Epithelial cell of prostate (primary cell): ENCODE results near the gene ADCY1.

ENCODE experiments used
- DNase-seq: peaks from one replicate; pipeline ENCODE4 v3.0.0-alpha.2; 2011; ENCODE audit warnings: low read depth, low spot score
- H3K27ac ChIP-seq: fragments of 450-650 bp; 2 replicates; pipeline ENCODE4 v1.5.1; 2017; ENCODE audit warnings: mild to moderate bottlenecking

ADCY1 gene

DNA sequence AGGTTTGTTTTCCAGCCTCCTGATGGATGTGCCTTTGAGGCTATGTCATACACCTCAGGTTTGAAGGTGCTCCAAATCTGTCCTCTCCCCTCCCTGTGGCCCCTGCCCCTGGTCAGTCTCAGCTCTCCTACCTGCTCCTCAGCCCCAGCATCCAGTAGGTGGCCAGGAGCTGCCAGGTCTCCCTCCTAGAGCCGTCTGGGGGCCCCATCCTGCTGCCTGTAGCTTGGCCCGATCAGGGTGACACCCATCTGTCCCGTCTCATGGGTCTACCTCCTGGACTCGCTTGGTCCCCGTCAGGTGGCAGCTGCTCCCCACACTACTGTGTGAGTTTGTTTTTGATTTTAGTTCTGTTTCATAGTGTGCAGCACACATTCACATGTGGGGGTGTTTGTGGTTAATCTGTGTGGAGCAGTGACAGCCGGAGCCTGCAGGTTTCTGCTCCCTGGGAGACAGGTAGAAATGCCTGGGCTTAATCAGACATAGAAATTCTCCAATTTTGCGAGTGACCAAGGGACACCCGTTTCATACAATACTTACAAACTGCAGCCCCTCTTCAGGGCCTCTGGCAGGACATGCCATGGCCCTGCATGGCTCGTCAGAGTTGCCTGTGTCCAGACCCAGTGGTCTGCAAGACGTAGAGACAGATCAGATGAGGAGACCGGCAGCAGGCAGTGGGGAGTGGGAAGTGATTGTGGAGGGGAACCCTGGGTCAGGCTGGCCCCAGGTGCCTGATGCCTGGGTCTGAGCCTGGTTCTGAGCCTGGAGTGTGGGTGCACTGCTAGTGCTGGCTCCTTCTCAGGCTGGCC, 17.1 kb downstream of the ADCY1 start:
- no peak for DNase-seq
- H3K27ac ChIP-seq = no peak overlapping the region

DNA sequence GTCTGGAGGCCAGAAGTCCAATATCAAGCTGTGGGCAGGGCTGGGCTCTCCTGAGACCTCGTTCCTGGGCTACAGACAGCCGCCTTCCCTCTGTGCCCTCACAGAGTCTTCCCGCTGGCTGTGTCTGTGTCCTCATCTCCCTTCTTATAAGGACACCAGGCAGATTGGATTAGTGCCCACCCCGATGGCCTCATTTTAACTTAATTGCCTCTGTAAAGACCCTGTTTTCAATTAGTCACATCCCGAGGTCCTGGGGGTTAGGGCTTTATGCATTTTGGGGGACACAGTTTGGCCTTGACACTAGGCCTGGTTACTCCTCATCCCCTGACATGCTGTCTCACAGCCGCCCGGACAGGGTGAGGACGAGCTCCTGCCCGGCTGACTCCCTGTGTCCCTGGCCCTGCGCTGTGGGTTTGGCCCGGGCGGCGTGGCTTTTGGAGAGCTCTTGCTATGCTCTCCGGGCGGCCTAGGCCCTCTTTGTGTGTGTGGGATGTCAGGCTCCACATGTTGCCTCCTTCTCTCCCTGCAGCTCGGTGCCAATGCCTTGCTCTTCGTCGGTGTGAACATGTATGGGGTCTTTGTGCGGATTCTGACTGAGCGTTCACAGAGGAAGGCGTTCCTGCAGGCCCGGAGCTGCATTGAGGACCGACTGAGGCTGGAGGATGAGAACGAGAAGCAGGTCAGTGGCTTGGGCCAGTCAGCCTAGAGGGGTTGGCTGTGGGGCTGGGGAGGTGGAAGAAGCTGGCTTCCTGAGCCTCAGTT, 18.2 kb downstream of the ADCY1 start:
- H3K27ac ChIP-seq = no peak overlapping the region
- DNase-seq = no peak

GRCh38 chr7:45593121-45593541, 19.0 kb downstream of the ADCY1 start:
- DNase-seq = no peak

DNA sequence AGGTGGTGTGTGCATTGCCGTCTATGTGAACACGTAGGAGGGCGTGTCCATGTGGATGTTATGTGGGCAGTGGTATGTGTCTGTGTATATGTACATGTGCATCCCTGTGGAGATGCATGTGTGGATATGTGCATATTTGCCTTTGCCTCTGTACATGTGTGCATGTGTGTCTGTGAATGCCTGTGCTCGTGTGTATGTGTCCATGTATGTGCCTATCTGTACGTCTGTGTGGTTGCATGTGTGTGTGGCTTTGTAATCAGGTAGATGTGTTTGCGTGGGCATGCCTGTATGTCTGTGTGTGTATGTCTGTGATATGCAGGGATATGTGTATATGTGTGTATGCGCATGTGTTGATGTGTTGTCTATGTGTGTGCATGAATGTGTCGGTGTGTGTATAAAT, 19.7 kb downstream of the ADCY1 start:
- H3K27ac ChIP-seq = no peak overlapping the region
- no peak for DNase-seq

More at GRCh38 chr7:45593121-45593541, 19.0 kb downstream of the ADCY1 start:
- no peak overlapping the region for H3K27ac ChIP-seq

- DNase-seq = no peak
- H3K27ac ChIP-seq = no peak overlapping the region
Measured at GRCh38 chr7:45594745-45595535, 20.8 kb downstream of the ADCY1 start.

- H3K27ac ChIP-seq = no peak overlapping the region
- no peak for DNase-seq
Measured at GRCh38 chr7:45595809-45596664, 21.9 kb downstream of the ADCY1 start.

- no peak overlapping the region for H3K27ac ChIP-seq
- no peak for DNase-seq
Measured at GRCh38 chr7:45596665-45597095, 22.5 kb downstream of the ADCY1 start.

DNA sequence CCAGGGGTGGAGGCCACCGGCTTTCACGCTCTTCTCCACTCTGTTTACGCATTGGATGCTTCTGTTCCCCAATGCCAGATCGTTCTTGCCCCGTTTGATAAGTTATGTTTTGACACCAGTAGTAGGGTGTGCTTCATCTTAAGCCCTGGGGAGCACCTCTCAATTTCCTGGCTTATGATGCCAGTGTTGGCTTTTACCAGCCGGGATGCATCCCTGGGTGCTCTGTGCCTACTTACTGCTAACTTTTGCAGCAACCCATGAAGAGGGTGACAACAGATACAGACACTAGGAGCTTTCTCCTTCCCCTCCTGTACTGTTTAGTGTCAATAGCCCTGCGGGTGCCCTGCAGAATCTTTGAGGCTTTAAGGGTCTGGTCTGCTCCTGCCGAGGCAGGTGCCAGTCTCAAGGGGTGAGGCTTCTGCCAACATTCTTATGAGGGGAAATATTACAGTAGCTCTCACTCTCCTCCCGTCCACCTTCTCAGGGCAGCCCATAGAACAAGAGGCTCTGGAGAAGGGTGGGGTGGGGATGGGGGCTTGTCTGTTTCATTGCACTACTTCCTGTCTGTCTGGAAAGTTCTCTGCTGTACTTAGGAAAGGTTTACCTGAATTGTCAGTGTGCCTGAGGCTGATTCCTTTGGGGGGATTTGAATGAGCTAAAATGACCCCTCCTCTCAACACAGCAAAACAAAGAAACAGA, 23.3 kb downstream of the ADCY1 start:
- no peak for DNase-seq
- H3K27ac ChIP-seq = no peak overlapping the region

DNA sequence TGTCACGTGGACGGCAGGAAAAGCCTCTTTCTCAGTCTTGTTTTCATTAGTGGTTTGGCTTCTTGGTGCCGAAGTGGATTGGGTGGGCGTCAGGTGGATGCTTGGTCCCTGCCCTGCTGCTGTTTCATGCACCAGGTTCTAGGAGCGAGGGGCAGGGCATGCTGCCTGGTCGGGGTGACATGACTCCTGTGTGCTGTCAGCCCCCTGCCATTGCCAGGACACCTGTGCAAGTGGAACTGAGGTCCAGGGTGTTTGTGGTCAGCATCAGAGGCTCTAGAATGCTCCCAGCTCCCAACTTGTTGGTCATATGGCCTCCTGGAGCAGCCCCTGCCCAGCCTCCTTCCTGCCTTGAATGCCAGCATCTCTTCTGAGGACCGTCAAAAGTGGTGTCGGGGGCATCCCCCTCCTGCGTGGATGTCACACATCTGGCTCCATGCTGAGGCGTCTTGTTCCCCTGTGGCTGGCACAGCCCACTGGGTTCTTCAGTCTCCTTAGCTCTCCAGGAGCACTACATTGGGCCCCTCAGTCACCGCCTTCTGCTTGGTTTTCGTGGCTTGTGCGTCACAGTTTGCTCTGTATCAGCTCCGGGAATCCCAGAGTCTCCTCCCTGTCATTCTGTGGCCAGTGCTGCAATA, 24.8 kb downstream of the ADCY1 start:
- no peak overlapping the region for H3K27ac ChIP-seq
- DNase-seq = no peak

DNA sequence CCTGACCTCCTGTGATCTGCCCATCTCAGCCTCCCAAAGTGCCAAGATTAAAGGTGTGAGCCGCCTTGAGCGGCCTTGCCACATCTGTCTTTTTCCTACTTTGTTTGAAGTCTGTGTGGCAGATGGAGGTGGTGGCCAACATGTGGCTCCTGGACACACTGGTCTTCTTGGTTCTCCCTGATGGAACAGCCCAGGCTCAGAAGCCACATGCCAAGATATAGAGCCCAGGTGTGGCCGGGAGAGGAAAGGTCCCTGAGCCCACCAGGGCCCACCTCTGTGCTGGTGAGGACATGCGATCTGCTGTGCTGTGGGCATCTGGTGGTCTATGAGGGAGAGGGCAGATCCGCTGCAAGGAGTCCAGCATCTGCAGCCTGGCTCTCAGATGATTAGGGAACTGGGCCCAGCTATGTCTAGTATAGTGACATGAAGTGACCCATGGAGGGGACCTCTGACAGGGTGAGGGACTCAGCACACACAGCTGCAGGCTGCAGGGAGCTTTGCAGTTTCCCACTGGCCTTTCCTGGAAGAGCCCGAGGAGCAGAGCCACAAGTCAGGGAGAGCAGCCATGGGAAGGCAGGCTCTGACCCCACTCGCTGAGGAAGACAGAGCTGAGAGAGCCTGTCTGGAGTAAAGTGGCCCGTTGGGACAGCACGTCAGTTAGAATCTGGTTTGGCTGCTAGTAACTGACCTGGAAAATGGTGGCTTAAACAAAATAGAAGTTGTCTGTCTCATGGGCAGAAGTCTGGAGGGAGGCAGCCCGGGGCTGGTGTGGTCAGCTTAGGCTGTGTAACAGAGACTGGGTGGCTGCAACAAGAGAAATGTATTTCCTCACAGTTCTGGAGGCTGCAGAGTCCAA, 25.9 kb downstream of the ADCY1 start:
- no peak for DNase-seq
- no peak overlapping the region for H3K27ac ChIP-seq

- DNase-seq = no peak
- H3K27ac ChIP-seq = no peak overlapping the region
Measured at GRCh38 chr7:45601094-45601493, 26.9 kb downstream of the ADCY1 start.

GRCh38 chr7:45601816-45602540, 27.8 kb downstream of the ADCY1 start:
- no peak for DNase-seq
- no peak overlapping the region for H3K27ac ChIP-seq

DNA sequence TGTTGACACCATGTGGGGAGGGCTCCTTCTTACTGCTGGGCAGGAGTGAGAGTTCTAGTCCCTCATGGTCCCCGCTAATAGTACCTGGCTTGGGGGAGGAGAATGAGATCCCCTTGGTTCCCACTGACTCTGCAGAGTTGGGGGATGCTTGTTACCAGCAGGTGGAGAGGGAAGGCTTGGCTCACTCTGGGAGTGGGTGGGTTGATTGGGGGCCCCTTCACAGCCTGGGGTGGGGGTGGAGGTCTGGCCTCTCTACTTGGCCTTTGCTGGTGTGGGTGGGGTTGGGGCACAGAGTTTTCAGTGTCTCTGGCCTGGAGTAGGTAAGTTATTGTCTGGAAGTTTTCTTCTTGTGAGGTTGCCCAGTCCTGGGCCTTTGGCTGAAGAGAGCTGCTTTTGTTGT, 31.9 kb downstream of the ADCY1 start:
- H3K27ac ChIP-seq = no peak overlapping the region
- no peak for DNase-seq

GRCh38 chr7:45606931-45607330, 32.8 kb downstream of the ADCY1 start:
- H3K27ac ChIP-seq = no peak overlapping the region
- DNase-seq = no peak

DNA sequence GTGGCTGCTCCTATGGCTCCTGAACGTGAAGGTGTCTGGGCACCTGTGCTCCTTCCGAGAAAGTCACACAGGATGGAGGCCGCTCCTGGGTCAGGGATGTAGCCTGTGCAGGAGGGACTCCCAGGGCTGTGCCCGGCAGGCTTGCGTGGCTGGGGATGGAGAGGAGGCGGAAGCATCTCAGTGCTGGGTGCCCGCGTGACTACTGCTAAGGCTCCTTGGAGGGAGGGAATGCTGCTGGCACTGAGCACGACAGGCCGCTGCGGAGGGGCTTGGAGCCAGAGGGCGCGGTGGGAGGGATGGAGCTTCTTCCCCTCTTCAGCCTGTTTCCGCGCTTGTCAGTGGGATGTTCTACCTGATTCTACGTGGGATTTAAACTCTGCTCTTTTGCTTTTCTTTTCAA, 35.0 kb downstream of the ADCY1 start:
- H3K27ac ChIP-seq = no peak overlapping the region
- no peak for DNase-seq

- H3K27ac ChIP-seq = no peak overlapping the region
- DNase-seq = no peak
Measured at GRCh38 chr7:45610019-45610418, 35.9 kb downstream of the ADCY1 start.

- no peak for DNase-seq
- H3K27ac ChIP-seq = no peak overlapping the region
Measured at GRCh38 chr7:45610660-45611299, 36.6 kb downstream of the ADCY1 start.
